HG03060 (cell line): Measurements from ENCODE around the gene CERK.

Experiments
- ATAC-seq: cut with Tn5 transposase; IDR thresholded peaks from one replicate; pipeline ENCODE4 v1.9.1; 2021; ENCODE audit warnings: low read depth, moderate number of reproducible peaks; ENCODE audit not compliant: unreplicated experiment

CERK gene

GRCh38 chr22:46764779-46765485 lies 26.9 kb upstream of the CERK start:
- no peak for ATAC-seq

GRCh38 chr22:46764140-46764680 lies 26.2 kb upstream of the CERK start:
- ATAC-seq = no peak

GRCh38 chr22:46763051-46763705 lies 25.1 kb upstream of the CERK start:
- no peak for ATAC-seq

- ATAC-seq = peak; percentile 42
Observed at GRCh38 chr22:46762238-46763050, 24.4 kb upstream of the CERK start, which contains the start of gene TBC1D22A. TBC1D22A (plus strand) TSS chr22:46762650; CDS start chr22:46762787, 137 bp downstream.

- ATAC-seq = no peak
Observed at GRCh38 chr22:46761539-46762237, 23.6 kb upstream of the CERK start.

GRCh38 chr22:46761017-46761416 lies 23.0 kb upstream of the CERK start:
- ATAC-seq = no peak

- no peak for ATAC-seq
Observed at GRCh38 chr22:46758867-46759290, 20.8 kb upstream of the CERK start.

- no peak for ATAC-seq
Observed at GRCh38 chr22:46758121-46758520, 20.1 kb upstream of the CERK start.

GRCh38 chr22:46757104-46757503 lies 19.1 kb upstream of the CERK start:
- no peak for ATAC-seq

- no peak for ATAC-seq
Observed at GRCh38 chr22:46756097-46756496, 18.0 kb upstream of the CERK start.

- no peak for ATAC-seq
Observed at GRCh38 chr22:46755525-46755924, 17.5 kb upstream of the CERK start.

GRCh38 chr22:46754826-46755225 lies 16.8 kb upstream of the CERK start:
- no peak for ATAC-seq

GRCh38 chr22:46754110-46754799 lies 16.2 kb upstream of the CERK start:
- no peak for ATAC-seq

- ATAC-seq = no peak
Observed at GRCh38 chr22:46753761-46754109, 15.7 kb upstream of the CERK start.

GRCh38 chr22:46753360-46753759 lies 15.3 kb upstream of the CERK start:
- ATAC-seq = no peak

- ATAC-seq = no peak
Observed at GRCh38 chr22:46752988-46753310, 14.9 kb upstream of the CERK start.

- no peak for ATAC-seq
Observed at GRCh38 chr22:46752286-46752987, 14.4 kb upstream of the CERK start.

- ATAC-seq = no peak
Observed at GRCh38 chr22:46750863-46751443, 12.9 kb upstream of the CERK start.

GRCh38 chr22:46750530-46750800 lies 12.4 kb upstream of the CERK start:
- no peak for ATAC-seq
